Epidermal melanocyte (primary cell): ENCODE data around the gene SLC35E2B.

Experiments used
- DNase-seq: peaks from one replicate; pipeline ENCODE4 v3.0.0; 2011; ENCODE audit warnings: low spot score; ENCODE audit not compliant: insufficient read length

The SLC35E2B gene

GRCh38 chr1:1614204-1614953 is 78.2 kb downstream of the SLC35E2B start:
- no peak for DNase-seq

- DNase-seq, result no peak
Observed at GRCh38 chr1:1613509-1614082, 79.0 kb downstream of the SLC35E2B start.

GRCh38 chr1:1612104-1612400 is 80.5 kb downstream of the SLC35E2B start:
- DNase-seq, result no peak

GRCh38 chr1:1610796-1611195 is 81.8 kb downstream of the SLC35E2B start:
- no peak for DNase-seq

GRCh38 chr1:1609822-1610485 is 82.6 kb downstream of the SLC35E2B start:
- no peak for DNase-seq
